MCF 10A (cell line): Measurements from ENCODE around the gene DIDO1. TPM values are rescaled to one million over a fixed set of nuclear protein-coding genes. Genes with fewer than 3 reads are reported as not detected.
A peak's percentile ranks its signal among the peaks of the same experiment; 100 is the strongest.

ENCODE experiments used
- BruUV-seq: library from RNA; stranded (reverse); fragments of 400-500 nt; replicated peaks from 2 replicates; lab custom pipeline; 2021; lab: Mats Ljungman, UMichigan
- CTCF ChIA-PET: fragments of 300-600 bp; sonication (Branson Sonifier 250); formaldehyde crosslinking; extraction: SDS; loops from one replicate; lab custom pipeline; 2021; ENCODE audit warnings: antibody characterized with exemption, inconsistent platforms; lab: Yijun Ruan, JAX
- POLR2A ChIA-PET: fragments of 300-600, 350-650 bp; sonication (Branson Sonifier 250); formaldehyde crosslinking; extraction: SDS; loops from one replicate; lab custom pipeline; 2020; ENCODE audit warnings: antibody characterized with exemption, inconsistent platforms; lab: Yijun Ruan, JAX
- DNase-seq: peaks from one replicate; pipeline ENCODE4 v3.0.0-alpha.2; 2018; ENCODE audit not compliant: unreplicated experiment
- H3K27ac Mint-ChIP-seq: one replicate; pipeline ENCODE4 v1.8.0; 2022; ENCODE audit warnings: mild to moderate bottlenecking, low read depth, mixed read lengths; ENCODE audit not compliant: unreplicated experiment
- H3K27me3 Mint-ChIP-seq: one replicate; pipeline ENCODE4 v1.8.0; 2022; ENCODE audit warnings: mixed read lengths; ENCODE audit not compliant: insufficient read depth, unreplicated experiment
- H3K36me3 Mint-ChIP-seq: one replicate; pipeline ENCODE4 v1.8.0; 2022; ENCODE audit warnings: mild to moderate bottlenecking, moderate library complexity, mixed read lengths; ENCODE audit not compliant: insufficient read depth, unreplicated experiment
- H3K4me1 Mint-ChIP-seq: one replicate; pipeline ENCODE4 v1.8.0; 2022; ENCODE audit warnings: mixed read lengths; ENCODE audit not compliant: insufficient read depth, unreplicated experiment
- H3K4me3 Mint-ChIP-seq: one replicate; pipeline ENCODE4 v1.8.0; 2022; ENCODE audit warnings: mild to moderate bottlenecking, moderate library complexity, mixed read lengths; ENCODE audit not compliant: unreplicated experiment
- H3K9me3 Mint-ChIP-seq: one replicate; pipeline ENCODE4 v1.8.0; 2022; ENCODE audit warnings: mixed read lengths; ENCODE audit not compliant: unreplicated experiment
- CTCF ChIP-seq: fragments of 200-600 bp; IDR thresholded peaks from one replicate; pipeline ENCODE4 v1.8.0; 2022; ENCODE audit warnings: antibody characterized with exemption, mild to moderate bottlenecking; ENCODE audit not compliant: unreplicated experiment
- intact Hi-C: fragments of 100-400 bp; cut with micrococcal nuclease; formaldehyde crosslinking; loops from 2 replicates; pipeline ENCODE4 v1.14.1; 2022
- total RNA-seq: library from RNA; stranded (reverse); gene quantifications from 2 replicates; pipeline ENCODE4 v1.2.3, GENCODE V29; 2022

Gene DIDO1
- total RNA-seq, 1 experiment from 2014 or later: 36.8 TPM

- Mint-ChIP-seq H3K4me1 (peaks cover 25% of the 10 kb centered on the region), H3K27ac (peak overlapping the region; percentile 75), H3K36me3 (peaks cover 19% of the 10 kb centered on the region), H3K27me3 (no peaks in the 10 kb centered on the region), H3K4me3 (peak overlapping the region; percentile 76), H3K9me3 (no peaks in the 10 kb centered on the region)
- intact Hi-C loops: no loop called here
- CTCF ChIA-PET: no interaction called here
- DNase-seq: peak; percentile 37
- POLR2A ChIA-PET: interaction anchor here (6.2 kb wide), 1 partner anchor 7 kb away, joined by 341 read pairs; the partner anchor contains the start of gene GID8
- BruUV-seq: no TSS peak
- TF ChIP-seq CTCF: no peak
Observed at GRCh38 chr20:62929051-62929538, 2.8 kb upstream of the DIDO1 start.

- ChIA-PET POLR2A (interaction anchor here (0.6 to 6.2 kb wide), 6 partner anchors 8 to 287 kb away, joined by 3 to 341 read pairs (median 4); partner anchors contain the start of genes GID8, MRGBP and SLCO4A1), CTCF (interaction anchor here (0.6 to 2.4 kb wide), 6 partner anchors 9 to 787 kb away, joined by 3 to 11 read pairs (median 6); partner anchors contain the start of gene GID8)
- Mint-ChIP-seq H3K27ac (peak overlapping the region; percentile 75), H3K4me1 (peaks cover 29% of the 10 kb centered on the region), H3K4me3 (peak overlapping the region; percentile 76), H3K9me3 (no peaks in the 10 kb centered on the region), H3K27me3 (no peaks in the 10 kb centered on the region), H3K36me3 (peaks cover 19% of the 10 kb centered on the region)
- TF ChIP-seq CTCF: no peak
- no TSS peak for BruUV-seq
- no peak for DNase-seq
- intact Hi-C loops: no loop called here
Observed at GRCh38 chr20:62928246-62928939, 2.1 kb upstream of the DIDO1 start.

GRCh38 chr20:62927128-62927705 lies 912 bp upstream of the DIDO1 start:
- POLR2A ChIA-PET: interaction anchor here (0.6 to 6.2 kb wide), 12 partner anchors 9 to 731 kb away, joined by 3 to 341 read pairs (median 5); partner anchors contain the start of genes GID8, MRGBP and RTEL1
- Mint-ChIP-seq H3K27ac (peak overlapping the region; percentile 95), H3K36me3 (peaks cover 12% of the 10 kb centered on the region)

More at GRCh38 chr20:62927128-62927705, 912 bp upstream of the DIDO1 start:
- H3K4me1 Mint-ChIP-seq: peaks cover 31% of the 10 kb centered on the region
- intact Hi-C loops: no loop called here
- no peak for DNase-seq
- BruUV-seq: no TSS peak
- no peaks in the 10 kb centered on the region for H3K27me3 Mint-ChIP-seq
- TF ChIP-seq CTCF: no peak
- no peaks in the 10 kb centered on the region for H3K9me3 Mint-ChIP-seq
- peak overlapping the region; percentile 76 for H3K4me3 Mint-ChIP-seq
- CTCF ChIA-PET: interaction anchor here (0.6 to 2.4 kb wide), 9 partner anchors 8 to 786 kb away, joined by 3 to 11 read pairs (median 5); partner anchors contain the start of gene GID8
